NK-92 treated with Interleukin-12 subunit alpha and Interleukin-12 subunit beta, amount 100 ng/mL, for 24 hours (cell line): ENCODE data around the gene CACUL1.
"Not testable (repeated sequence)": the region's sequence is repeated elsewhere in the genome, so short reads cannot be mapped to it uniquely, and the experiment has no call there.

Experiments used
- DNase-seq: peaks from one replicate; lab custom pipeline; 2025; lab: John Stamatoyannopoulos, UW

The CACUL1 gene

GRCh38 chr10:118754556-118755423 lies at the start of gene CACUL1:
CACUL1 (minus strand) TSS chr10:118754970; CDS start chr10:118754762, 208 bp downstream.
- peak; percentile 99 for DNase-seq

- DNase-seq = no peak
These were observed 49.5 kb upstream of the CACUL1 start for GRCh38 chr10:118804262-118804773.

GRCh38 chr10:118802126-118802793 lies 47.5 kb upstream of the CACUL1 start:
- no peak for DNase-seq

GRCh38 chr10:118800920-118801319 lies 46.1 kb upstream of the CACUL1 start:
- no peak for DNase-seq

GRCh38 chr10:118799777-118800176 lies 45.0 kb upstream of the CACUL1 start:
- DNase-seq = no peak

- no peak for DNase-seq
These were observed 43.5 kb upstream of the CACUL1 start for GRCh38 chr10:118798231-118798662.

- DNase-seq = not testable (repeated sequence)
These were observed 40.2 kb upstream of the CACUL1 start for GRCh38 chr10:118794971-118795370.

GRCh38 chr10:118793545-118793944 lies 38.8 kb upstream of the CACUL1 start:
- no peak for DNase-seq

- DNase-seq = no peak
These were observed 37.8 kb upstream of the CACUL1 start for GRCh38 chr10:118792526-118792925.

- no peak for DNase-seq
These were observed 35.3 kb upstream of the CACUL1 start for GRCh38 chr10:118790058-118790457.

GRCh38 chr10:118785551-118785950 lies 30.8 kb upstream of the CACUL1 start:
- DNase-seq = no peak

- no peak for DNase-seq
These were observed 29.2 kb upstream of the CACUL1 start for GRCh38 chr10:118783776-118784545.

GRCh38 chr10:118782916-118783465 lies 28.2 kb upstream of the CACUL1 start:
- not testable (repeated sequence) for DNase-seq

GRCh38 chr10:118781541-118781940 lies 26.8 kb upstream of the CACUL1 start:
- no peak for DNase-seq

GRCh38 chr10:118778727-118779126 lies 24.0 kb upstream of the CACUL1 start:
- DNase-seq = no peak

- DNase-seq = no peak
These were observed 22.2 kb upstream of the CACUL1 start for GRCh38 chr10:118776960-118777359.

- DNase-seq = no peak
These were observed 21.3 kb upstream of the CACUL1 start for GRCh38 chr10:118776033-118776432.

GRCh38 chr10:118775478-118775877 lies 20.7 kb upstream of the CACUL1 start:
- no peak for DNase-seq

- no peak for DNase-seq
These were observed 18.3 kb upstream of the CACUL1 start for GRCh38 chr10:118773041-118773440.

GRCh38 chr10:118771976-118772375 lies 17.2 kb upstream of the CACUL1 start:
- no peak for DNase-seq

GRCh38 chr10:118769898-118770600 lies 15.3 kb upstream of the CACUL1 start:
- DNase-seq = no peak
